ENCODE data around the gene NEDD4.

DNA sequence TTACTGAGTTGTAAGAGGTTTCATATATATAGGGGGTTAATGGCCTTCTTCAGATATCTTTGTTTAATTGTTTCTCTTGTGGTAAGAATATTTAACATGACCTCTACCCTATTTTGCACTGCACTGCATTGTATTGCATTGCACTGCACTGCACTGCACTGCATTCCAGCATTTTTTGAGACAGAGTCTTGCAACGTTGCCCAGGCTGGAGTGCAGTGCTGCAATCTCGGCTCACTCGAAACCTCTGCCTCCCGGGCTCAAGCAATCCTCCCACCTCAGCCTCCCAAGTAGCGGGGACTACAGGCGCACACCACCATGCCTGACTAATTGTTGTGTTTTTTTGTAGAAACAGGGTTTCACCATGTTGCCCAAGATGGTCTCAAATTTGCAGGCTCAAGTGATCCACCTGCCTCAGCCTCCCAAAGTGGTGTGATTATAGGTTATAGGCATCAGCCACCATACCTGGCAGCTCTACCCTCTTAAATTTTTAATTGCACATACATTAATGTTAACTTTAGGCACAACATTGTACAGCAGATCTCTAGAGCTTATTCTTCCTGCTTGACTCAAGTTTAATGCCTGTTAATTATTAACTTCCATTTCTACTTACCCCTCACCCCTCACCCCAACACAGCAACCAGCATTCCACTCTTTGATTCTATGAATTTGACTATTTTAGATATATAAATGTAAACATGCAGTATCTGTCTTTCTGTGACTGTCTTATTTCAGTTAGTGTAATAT, 38.4 kb downstream of the NEDD4 start:
- TF ChIP-seq EP300 (IDR thresholded peaks at IDR 0.05) (no peak), POLR2A (IDR thresholded peaks at IDR 0.05) (no peak)
- TF ChIP-seq, protein P1, sequence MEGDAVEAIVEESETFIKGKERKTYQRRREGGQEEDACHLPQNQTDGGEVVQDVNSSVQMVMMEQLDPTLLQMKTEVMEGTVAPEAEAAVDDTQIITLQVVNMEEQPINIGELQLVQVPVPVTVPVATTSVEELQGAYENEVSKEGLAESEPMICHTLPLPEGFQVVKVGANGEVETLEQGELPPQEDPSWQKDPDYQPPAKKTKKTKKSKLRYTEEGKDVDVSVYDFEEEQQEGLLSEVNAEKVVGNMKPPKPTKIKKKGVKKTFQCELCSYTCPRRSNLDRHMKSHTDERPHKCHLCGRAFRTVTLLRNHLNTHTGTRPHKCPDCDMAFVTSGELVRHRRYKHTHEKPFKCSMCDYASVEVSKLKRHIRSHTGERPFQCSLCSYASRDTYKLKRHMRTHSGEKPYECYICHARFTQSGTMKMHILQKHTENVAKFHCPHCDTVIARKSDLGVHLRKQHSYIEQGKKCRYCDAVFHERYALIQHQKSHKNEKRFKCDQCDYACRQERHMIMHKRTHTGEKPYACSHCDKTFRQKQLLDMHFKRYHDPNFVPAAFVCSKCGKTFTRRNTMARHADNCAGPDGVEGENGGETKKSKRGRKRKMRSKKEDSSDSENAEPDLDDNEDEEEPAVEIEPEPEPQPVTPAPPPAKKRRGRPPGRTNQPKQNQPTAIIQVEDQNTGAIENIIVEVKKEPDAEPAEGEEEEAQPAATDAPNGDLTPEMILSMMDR (IDR thresholded peaks at IDR 0.05), result no peak

Data from upper lobe of left lung (tissue), 4 donors.